GM21515 (cell line): ENCODE measurements around the gene MVB12B.
"Not testable (repeated sequence)": the region's sequence is repeated elsewhere in the genome, so short reads cannot be mapped to it uniquely, and the experiment has no call there.

Experiments
- ATAC-seq: cut with Tn5 transposase; IDR thresholded peaks from one replicate; pipeline ENCODE4 v1.9.1; 2021; ENCODE audit not compliant: unreplicated experiment

The MVB12B gene

DNA sequence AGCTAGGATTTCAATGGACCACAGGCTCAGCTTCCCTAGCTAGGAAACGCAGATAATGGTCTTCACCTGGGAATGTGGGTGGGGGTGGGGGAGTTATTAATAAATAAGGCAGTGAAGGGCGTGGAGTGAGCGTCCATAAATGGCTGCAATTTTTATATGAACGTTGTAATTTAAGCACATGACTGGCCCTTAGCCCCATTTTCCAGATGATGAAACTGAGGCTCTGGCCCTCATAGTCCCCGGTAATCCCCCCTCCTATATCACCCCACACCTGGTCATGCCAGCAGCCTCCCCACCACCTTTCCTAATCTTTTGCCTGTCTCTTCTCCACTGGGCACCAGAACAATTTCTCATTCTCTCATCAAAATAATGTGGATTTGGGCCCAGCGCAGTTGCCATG, 225.2 kb downstream of the MVB12B start:
- ATAC-seq, result no peak

DNA sequence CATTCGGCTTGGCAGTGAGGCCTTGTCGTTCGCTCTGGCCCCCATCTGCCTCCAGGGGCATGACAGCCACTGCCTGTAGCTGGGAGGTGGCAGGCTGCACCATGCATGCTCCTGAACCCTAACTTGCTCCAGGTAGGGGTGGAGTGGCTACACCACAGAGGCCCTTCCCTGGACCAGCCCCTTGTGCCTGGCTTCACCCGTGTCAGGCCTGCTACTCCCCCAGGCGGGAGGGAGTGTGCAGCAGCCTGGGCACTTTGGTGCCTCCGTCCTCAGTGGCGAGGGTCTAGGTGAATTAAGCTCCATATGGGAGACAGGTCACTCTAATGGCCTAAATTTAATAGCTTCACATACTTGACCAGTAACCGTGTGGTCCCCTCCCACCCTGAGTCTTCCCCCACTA, 227.7 kb downstream of the MVB12B start:
- ATAC-seq, result no peak

DNA sequence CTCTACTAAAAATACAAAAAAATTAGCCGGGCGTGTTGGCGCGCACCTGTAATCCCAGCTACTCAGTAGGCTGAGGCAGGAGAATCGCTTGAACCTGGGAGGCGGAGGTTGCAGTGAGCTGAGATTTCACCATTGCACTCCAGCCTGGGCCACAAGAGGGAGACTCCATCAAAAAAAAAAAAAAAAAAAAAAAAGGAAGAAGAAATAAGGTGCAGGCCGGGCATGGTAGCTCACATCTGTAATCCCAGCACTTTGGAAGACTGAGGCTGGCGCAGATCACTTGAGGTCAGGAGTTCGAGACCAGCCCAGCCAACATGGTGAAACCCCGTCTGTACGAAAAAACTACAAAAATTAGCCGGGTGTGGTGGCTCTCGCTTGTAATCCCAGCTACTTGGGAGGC, 228.8 kb downstream of the MVB12B start:
- ATAC-seq, result not testable (repeated sequence)
